ENCODE measurements around the gene NKD2.
"Not testable (repeated sequence)": the region's sequence is repeated elsewhere in the genome, so short reads cannot be mapped to it uniquely, and the experiment has no call there.

Gene NKD2, protein sequence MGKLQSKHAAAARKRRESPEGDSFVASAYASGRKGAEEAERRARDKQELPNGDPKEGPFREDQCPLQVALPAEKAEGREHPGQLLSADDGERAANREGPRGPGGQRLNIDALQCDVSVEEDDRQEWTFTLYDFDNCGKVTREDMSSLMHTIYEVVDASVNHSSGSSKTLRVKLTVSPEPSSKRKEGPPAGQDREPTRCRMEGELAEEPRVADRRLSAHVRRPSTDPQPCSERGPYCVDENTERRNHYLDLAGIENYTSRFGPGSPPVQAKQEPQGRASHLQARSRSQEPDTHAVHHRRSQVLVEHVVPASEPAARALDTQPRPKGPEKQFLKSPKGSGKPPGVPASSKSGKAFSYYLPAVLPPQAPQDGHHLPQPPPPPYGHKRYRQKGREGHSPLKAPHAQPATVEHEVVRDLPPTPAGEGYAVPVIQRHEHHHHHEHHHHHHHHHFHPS

DNA sequence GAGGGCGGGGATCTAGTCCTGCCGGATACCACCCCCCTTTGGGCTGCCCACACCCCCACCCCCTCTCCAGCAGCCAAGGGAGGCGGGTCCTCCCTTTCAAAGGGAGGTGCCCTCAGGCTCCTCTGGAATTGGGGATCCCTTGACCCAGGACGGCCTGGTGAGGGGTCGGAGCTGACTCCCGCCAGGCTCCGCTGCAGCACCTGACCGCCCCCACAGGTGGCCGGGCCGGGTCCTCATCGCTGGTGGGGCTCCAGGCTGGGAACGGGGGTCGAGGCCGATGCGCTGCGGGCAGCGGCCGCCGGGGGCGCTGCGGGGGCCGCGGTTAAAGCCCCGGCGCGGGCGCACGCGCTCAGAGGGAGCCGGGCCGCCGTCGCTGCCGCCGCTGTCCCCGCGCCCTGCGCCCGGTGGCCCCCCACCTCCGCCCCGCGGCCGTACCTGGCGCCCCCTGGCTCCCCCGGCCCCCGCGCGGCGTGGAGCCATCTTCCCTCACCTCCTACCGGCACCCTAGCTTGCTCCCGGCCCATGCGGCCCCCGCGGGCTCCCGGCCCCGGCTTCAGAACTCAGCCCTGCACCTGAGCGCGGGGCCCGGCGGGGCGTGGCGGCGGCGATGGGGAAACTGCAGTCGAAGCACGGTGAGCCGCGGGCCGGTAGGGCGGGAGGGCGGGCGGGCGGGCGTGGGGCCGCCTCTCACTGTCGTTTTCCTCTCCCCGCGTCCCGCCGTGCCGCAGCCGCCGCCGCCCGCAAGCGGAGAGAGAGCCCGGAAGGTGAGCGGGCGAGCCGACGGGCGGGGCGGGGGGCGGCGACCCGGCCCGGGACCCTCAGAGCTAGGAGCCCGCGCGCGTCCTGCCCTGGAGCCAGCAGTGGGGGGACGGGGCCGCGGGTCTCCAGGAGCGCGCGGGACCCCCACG, at the start of gene NKD2:
Gene NKD2, plus strand, starts transcription at position 352 of the 908 bp plus-strand sequence. Its CDS starts 256 bp downstream, at position 608.
- FAIRE-seq, result no peak

DNA sequence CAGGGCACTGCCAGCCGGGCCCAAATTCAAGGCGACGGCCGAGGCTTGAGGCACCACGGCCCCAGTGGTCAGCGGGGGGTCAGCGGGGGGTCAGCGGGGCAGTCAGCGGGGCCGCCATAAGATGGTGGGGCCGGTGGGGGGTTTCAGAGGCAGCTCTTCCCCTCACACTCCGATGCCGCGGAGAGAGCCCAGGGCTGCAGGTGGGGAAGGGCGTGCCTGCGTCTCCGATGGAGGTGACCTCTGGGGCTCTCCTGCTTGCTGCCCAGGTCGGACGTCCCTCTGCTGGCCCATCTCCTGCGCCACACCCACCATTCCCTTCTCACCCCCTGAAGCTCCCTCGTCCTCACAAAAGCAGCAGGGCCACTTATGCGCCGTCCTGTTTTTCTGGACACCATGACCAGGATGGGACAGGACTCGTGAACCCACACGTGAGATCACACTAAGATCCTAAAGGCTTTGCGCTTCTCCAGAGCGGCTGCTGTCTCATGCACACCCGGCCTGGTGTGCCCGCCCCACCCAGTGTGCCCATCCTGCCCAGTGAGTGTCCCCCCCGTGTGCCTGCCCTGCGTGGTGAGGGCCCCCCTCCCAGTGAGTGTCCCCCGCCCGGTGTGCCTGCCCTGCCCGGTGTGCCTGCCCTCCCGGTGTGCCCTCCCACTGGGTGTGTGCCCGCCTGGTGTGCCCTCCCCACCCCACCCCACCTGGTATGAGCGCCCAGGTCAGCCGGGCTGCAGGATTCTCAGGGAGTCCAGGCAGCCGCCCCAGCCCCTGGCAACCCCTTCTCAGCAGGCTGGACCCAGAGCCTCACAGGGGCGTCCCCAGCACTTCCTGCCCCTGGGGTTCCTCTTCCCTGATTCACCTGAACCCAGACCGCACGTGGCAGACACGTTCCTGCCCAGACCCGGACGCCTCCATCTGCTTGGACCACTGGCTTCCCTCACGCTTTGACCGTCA, 48.7 kb upstream of the NKD2 start:
- FAIRE-seq, result no peak

- no peak for FAIRE-seq
Measured at GRCh38 chr5:960551-960950, 48.1 kb upstream of the NKD2 start.

DNA sequence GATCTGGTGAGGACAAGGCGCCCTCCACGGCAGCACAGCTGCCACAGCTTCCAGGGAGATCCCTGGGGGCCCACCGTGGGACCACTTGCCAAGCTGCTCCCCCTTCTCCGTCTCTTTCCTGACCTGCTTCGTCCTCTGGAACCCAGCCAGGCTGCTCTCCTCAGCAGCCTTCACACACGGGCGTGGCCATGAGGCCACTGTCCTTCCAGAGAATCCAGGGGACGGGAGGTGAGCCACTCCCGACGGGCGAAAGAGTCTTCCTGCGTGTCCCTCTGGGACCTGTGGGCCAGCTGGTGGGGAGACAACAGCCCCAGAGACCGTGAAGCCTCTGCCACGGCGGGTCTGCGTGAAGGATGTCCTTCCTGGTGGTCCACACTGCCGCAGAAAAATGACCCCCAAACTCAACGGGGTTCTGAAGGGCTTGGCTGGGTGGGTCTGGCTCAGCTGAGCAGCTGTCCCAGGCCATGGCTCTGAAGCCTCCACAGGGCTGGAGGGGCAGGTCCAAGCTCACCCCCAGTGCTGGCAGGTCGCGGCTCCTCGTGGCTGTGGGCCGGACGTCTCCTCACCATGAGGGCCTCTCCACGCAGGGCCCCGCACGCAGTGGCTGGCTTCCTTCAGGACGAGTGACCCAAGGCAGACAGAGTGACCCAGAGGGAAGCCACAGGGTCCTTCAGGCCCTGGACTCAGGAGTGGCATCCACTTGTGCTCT, 47.4 kb upstream of the NKD2 start:
- no peak for FAIRE-seq

- no peak for FAIRE-seq
Measured at GRCh38 chr5:961711-962240, 46.8 kb upstream of the NKD2 start.

GRCh38 chr5:962386-962785, 46.2 kb upstream of the NKD2 start:
- no peak for FAIRE-seq

GRCh38 chr5:962801-963200, 45.8 kb upstream of the NKD2 start:
- FAIRE-seq, result no peak

- no peak for FAIRE-seq
Measured at GRCh38 chr5:963310-963672, 45.3 kb upstream of the NKD2 start.

GRCh38 chr5:963673-964531, 44.7 kb upstream of the NKD2 start:
- FAIRE-seq, result no peak

GRCh38 chr5:964821-965220, 43.8 kb upstream of the NKD2 start:
- no peak for FAIRE-seq

- no peak for FAIRE-seq
Measured at GRCh38 chr5:965604-966344, 42.8 kb upstream of the NKD2 start.

DNA sequence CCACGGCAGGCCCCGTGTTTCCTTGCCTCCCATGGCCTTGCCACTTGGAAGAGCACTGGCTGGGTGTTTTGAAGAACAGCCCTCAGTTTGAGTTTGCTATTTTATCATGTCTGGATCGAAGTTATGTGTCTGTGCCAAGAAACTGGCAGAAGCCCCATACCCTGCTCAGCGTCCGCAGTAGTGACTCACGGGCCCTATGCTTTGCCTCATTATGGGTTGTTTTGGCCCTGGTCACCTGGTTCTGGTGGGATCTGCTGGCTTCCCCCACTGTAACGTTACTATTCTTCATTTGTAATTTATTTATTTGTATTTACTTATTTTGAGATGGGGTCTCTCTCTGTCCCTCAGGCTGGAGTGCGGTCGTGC, 42.3 kb upstream of the NKD2 start:
- FAIRE-seq, result no peak

DNA sequence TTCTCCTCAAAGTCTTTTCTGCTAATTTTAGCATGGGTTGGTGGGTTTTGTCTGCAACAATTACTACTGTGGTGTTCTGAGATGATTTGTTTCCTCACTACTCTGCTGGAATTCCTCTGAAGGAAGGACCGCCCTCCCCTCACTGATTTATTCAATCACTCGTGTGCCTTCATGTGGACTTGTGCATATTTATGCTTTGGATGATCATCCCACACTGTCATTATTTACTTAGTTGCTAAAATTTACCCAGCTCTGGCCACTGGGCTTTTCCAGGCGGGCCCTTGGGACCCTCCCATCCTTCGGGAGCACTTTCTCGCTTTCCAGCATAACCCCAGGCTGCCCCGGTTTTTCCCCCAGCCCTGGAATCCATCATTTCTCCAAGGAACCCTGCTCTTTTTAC, 41.7 kb upstream of the NKD2 start:
- FAIRE-seq, result no peak

- no peak for FAIRE-seq
Measured at GRCh38 chr5:968881-969280, 39.7 kb upstream of the NKD2 start.

GRCh38 chr5:969408-969839, 39.2 kb upstream of the NKD2 start:
- no peak for FAIRE-seq

- FAIRE-seq, result not testable (repeated sequence)
Measured at GRCh38 chr5:972575-972974, 36.0 kb upstream of the NKD2 start.

DNA sequence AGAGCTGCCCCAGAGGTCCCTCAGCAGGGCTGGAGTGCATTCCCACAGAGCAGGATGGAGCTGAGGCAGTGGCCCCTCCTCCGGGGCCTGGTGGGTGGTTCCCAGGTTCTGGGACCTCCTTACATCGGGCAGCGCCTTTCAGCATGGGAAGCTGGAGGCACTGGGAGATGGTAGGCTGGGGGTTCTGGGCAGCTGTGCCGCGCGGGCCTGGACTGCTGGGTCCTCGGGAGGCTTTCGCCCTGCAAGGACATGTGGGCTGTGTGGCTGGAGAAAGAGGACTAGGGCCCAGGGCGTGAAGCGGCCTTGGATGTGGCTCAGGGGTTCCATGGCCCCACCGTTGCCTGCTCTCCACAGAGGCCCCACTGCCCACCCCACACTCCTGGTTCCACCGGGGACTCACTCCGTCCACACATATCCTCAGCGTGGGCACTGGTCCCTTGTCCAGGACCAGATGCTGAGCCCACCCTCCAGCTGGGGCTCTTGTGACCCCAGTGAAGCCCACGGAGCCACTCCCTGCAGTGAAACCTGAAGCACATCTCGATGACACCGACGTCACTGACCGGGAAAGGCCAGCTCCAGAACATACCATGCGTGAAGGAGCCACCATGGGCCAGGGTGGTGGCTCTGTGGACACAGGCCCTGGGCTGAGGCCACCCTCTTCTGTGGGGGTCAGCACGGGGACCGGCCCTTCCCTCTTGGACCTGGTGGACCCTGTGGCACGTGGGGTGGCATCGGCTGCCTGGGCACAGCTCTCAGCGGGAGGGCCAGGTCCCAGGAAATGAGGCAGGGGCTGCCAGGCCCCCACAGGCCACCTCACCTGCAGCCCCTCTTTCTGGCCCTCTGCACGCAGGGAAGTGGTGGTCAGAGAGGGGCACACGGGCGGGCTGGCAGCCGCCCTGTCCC, 31.5 kb upstream of the NKD2 start:
- no peak for FAIRE-seq

- FAIRE-seq, result no peak
Measured at GRCh38 chr5:978054-978453, 30.5 kb upstream of the NKD2 start.

- no peak for FAIRE-seq
Measured at GRCh38 chr5:978693-979092, 29.9 kb upstream of the NKD2 start.

Measured in A204.1 (cell line).